ENCODE results near the gene SH3RF3. TPM values are rescaled to one million over a fixed set of nuclear protein-coding genes. Genes with fewer than 3 reads are reported as not detected.

Gene SH3RF3
- total RNA-seq, 4 donors from 2014 or later: 2.2 to 6.1 (median 4.2) TPM

DNA sequence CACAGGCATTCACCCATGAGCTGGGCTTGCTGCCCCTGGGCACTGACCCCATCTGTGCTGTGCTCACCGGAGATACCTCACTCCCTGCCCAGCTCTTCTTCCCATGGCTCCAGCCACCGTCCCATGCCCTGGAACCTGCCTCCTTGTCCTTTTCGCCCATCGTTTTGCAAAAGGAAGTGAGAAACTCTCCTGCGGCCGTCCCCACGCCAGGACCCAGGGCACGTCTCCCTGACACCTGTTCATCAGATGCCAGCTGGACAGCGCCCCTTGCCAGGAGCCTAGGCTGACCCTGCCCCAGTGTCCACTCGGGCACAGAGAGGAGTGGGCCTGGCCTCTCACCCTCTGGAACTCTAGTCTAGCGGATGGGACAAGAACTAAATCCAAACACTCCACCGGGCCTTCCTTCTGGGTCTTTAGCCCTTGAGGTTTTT is 246.1 kb downstream of the SH3RF3 start:
- DNase-seq (ENCODE audit: low spot score in 2 of 2): peak; percentile 55 to 76
- H3K27me3 ChIP-seq: no peaks in the 10 kb centered on the region
- WGBS: 98% methylated on average over 11 of the region's 12 CpGs
- no peak overlapping the region for H3K4me3 ChIP-seq
- no peaks in the 10 kb centered on the region for H3K4me1 ChIP-seq
- peaks cover 11% of the 10 kb centered on the region for H3K36me3 ChIP-seq
- no peaks in the 10 kb centered on the region for H3K9me3 ChIP-seq
- TF ChIP-seq POLR2AphosphoS5 (IDR thresholded peaks at IDR 0.05) (no peak), POLR2A (IDR thresholded peaks at IDR 0.05) (no peak), EP300 (IDR thresholded peaks at IDR 0.05) (no peak)
- TF ChIP-seq, protein P1, sequence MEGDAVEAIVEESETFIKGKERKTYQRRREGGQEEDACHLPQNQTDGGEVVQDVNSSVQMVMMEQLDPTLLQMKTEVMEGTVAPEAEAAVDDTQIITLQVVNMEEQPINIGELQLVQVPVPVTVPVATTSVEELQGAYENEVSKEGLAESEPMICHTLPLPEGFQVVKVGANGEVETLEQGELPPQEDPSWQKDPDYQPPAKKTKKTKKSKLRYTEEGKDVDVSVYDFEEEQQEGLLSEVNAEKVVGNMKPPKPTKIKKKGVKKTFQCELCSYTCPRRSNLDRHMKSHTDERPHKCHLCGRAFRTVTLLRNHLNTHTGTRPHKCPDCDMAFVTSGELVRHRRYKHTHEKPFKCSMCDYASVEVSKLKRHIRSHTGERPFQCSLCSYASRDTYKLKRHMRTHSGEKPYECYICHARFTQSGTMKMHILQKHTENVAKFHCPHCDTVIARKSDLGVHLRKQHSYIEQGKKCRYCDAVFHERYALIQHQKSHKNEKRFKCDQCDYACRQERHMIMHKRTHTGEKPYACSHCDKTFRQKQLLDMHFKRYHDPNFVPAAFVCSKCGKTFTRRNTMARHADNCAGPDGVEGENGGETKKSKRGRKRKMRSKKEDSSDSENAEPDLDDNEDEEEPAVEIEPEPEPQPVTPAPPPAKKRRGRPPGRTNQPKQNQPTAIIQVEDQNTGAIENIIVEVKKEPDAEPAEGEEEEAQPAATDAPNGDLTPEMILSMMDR (IDR thresholded peaks at IDR 0.05): no peak
- no peak overlapping the region for H3K27ac ChIP-seq

DNA sequence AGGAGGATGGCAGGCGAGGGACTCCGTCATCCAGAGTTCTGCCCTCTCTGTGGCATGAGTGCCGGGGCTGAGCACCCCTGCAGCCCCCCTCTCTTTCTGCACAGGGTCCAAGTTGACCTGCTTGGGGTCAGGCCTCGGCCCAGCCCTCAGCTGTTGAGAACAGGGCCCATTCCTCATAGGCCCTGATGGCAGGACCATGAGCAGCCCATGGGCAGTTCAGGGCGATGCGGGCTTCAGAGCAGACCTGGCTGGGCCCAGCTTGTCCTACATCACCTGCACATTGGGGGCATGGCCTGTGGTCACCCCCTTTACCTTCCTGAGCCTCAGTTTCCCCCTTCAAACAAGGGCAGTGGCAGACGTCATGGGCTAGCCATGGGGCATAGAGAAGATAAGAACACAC is 246.7 kb downstream of the SH3RF3 start:
- DNase-seq (ENCODE audit: low spot score in 2 of 2): peak; percentile 51 to 55
- Histone ChIP-seq H3K27ac (no peak overlapping the region), H3K4me1 (no peaks in the 10 kb centered on the region), H3K27me3 (no peaks in the 10 kb centered on the region), H3K9me3 (no peaks in the 10 kb centered on the region), H3K36me3 (peaks cover 11% of the 10 kb centered on the region), H3K4me3 (no peak overlapping the region)
- WGBS: 98% methylated on average over 5 of the region's 7 CpGs
- TF ChIP-seq POLR2A (IDR thresholded peaks at IDR 0.05): no peak
- TF ChIP-seq EP300 (IDR thresholded peaks at IDR 0.05): no peak
- no peak for TF ChIP-seq POLR2AphosphoS5 (IDR thresholded peaks at IDR 0.05)
- TF ChIP-seq, protein P1 (IDR thresholded peaks at IDR 0.05): no peak

DNA sequence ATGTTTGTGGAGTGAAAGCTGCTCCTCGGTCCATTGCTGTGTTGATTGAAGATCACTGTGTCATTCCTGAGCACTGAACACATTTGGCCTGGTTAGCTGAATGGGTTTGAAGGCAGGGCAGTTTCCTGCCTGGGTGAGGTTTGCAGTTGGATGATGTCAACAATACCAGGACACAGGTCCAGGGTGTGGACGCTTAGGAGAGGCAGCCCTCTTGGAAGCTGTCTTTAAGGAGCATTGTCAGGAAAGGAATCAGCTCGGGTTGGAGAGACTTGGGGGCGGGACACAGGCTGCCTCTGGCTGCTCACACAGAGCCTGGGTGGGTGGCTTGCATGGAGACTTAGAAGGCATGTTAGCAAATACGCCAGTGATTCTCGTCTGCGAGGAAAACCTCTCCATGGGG is 247.1 kb downstream of the SH3RF3 start:
- WGBS: 83% methylated on average over 7 of the region's 7 CpGs
- Histone ChIP-seq H3K9me3 (no peaks in the 10 kb centered on the region), H3K4me3 (no peak overlapping the region), H3K4me1 (no peaks in the 10 kb centered on the region), H3K36me3 (peaks cover 11% of the 10 kb centered on the region), H3K27ac (no peak overlapping the region), H3K27me3 (no peaks in the 10 kb centered on the region)
- peak; percentile 35 to 43 for DNase-seq (ENCODE audit: low spot score in 2 of 2)
- TF ChIP-seq EP300 (IDR thresholded peaks at IDR 0.05) (no peak), POLR2AphosphoS5 (IDR thresholded peaks at IDR 0.05) (no peak), POLR2A (IDR thresholded peaks at IDR 0.05) (no peak)
- TF ChIP-seq, protein P1 (IDR thresholded peaks at IDR 0.05): no peak

DNA sequence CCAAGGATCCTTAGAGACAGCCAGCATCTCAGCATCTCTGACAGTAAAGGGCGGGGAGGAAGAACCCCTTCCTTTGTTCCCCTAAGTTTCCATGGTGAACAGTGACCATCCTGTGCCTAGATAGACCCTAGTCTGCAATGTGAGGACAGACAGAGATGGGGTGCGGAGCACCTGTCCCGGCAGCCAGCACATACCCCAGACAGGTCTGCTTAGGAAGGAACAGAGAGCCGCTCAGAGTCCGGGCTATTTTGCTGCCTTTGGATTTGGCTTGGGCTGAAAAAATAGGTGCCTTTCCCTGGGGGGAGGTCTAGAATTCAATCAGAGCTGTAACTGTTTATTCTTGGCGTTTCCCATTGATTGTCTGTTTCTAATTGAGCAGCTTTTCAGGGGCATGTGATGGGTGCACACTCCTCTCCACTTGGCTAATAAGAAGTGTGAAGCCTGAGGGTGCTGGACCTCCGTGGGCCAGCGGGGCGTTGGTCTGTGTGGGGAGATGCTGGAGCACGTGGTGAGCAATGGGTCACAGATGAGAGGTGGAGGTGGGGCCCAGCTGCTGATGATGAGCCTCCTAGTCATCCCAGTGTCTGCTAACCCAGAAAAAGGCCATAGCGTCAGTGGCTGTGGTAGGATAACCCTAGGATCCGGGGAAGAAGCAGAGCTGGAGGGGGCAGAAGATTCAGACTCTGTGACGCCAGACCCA is 247.9 kb downstream of the SH3RF3 start:
- WGBS: 85% methylated on average over 10 of the region's 13 CpGs
- peaks cover 11% of the 10 kb centered on the region for H3K36me3 ChIP-seq
- no peak overlapping the region for H3K27ac ChIP-seq
- no peaks in the 10 kb centered on the region for H3K9me3 ChIP-seq
- H3K27me3 ChIP-seq: no peaks in the 10 kb centered on the region
- H3K4me1 ChIP-seq: no peaks in the 10 kb centered on the region
- TF ChIP-seq, protein P1 (IDR thresholded peaks at IDR 0.05): no peak
- TF ChIP-seq EP300 (IDR thresholded peaks at IDR 0.05) (no peak), POLR2A (IDR thresholded peaks at IDR 0.05) (no peak), POLR2AphosphoS5 (IDR thresholded peaks at IDR 0.05) (no peak)
- peak; percentile 18 to 53 for DNase-seq (ENCODE audit: low spot score in 2 of 2)
- no peak overlapping the region for H3K4me3 ChIP-seq

DNA sequence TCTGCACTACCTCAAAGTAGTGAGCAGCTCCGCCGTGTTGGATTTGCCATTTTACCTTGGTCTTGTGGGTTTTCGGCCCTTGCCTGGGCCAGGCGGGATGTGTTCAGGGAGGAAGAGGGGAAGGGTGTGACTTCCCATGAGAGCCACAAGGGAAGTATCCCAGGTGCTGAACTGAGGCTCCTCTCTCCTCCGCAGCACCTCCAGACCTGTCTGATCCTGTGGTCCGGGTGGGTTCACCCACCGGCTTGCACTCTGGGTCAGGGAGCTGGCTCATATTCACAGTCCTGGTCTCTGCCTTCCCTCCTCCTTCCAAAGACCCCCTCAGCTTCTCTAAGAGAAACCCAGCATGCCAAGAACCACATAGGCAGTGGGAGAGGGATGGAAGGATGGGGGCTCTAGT is 249.0 kb downstream of the SH3RF3 start:
- Histone ChIP-seq H3K27ac (no peak overlapping the region), H3K9me3 (no peaks in the 10 kb centered on the region), H3K36me3 (peaks cover 11% of the 10 kb centered on the region), H3K4me1 (peaks cover 8% of the 10 kb centered on the region), H3K4me3 (no peak overlapping the region), H3K27me3 (no peaks in the 10 kb centered on the region)
- DNase-seq (ENCODE audit: low spot score in 2 of 2): peak; percentile 27 to 53
- TF ChIP-seq, protein P1 (IDR thresholded peaks at IDR 0.05): no peak
- WGBS: 99% methylated on average over 7 of the region's 7 CpGs
